Measurements from ENCODE around the gene OLIG1. TPM values are rescaled to one million over a fixed set of nuclear protein-coding genes. Genes with fewer than 3 reads are reported as not detected.

OLIG1 gene
- total and polyA plus RNA-seq, 2 of the 4 experiments (the other 2 are of a cell fraction) = not detected

GRCh38 chr21:33076600-33077329, 6.8 kb downstream of the OLIG1 start:
- H3K27me3 ChIP-seq (ENCODE audit: control insufficient read depth, insufficient read depth, low read length) = peaks cover 64% of the 10 kb centered on the region
- H3K4me3 ChIP-seq (ENCODE audit: insufficient read depth, low read depth, low read length) = no peak overlapping the region
- BruUV-seq (replicated peaks) = no TSS peak
- TF ChIP-seq CTCF (conservative IDR thresholded peaks at IDR 0.05; ENCODE audit: low read depth, low read length) = no peak
- no peak for TF ChIP-seq CEBPB (IDR thresholded peaks at IDR 0.05; ENCODE audit: low read depth, low read length)
- TF ChIP-seq NFE2L2 (IDR thresholded peaks at IDR 0.05; ENCODE audit: low read depth, low read length) = no peak
- intact Hi-C loops (cut with micrococcal nuclease) (no loop called here), dilution Hi-C loops (cut with HindIII; ENCODE audit: low sequenced_read_pairs, unreplicated experiment) (no loop called here), in situ Hi-C loops (cut with MboI; ENCODE audit: low sequenced_read_pairs) (no loop called here)
- no peak overlapping the region for H2BK120ac ChIP-seq (ENCODE audit: low read depth, low read length)
- H2BK15ac ChIP-seq (ENCODE audit: low read depth, low read length) = no peak overlapping the region
- no peak overlapping the region for H3K14ac ChIP-seq (replicated peaks; ENCODE audit: low read depth, low read length)
- ChIA-PET POLR2A (ENCODE audit: unreplicated experiment) (interaction anchor here (0.6 kb wide), 1 partner anchor 297 kb away, joined by 3 read pairs; no protein-coding TSS in a partner anchor), CTCF (no interaction called here)
- no peak overlapping the region for H2BK5ac ChIP-seq (ENCODE audit: low read depth, low read length, poor library complexity, severe bottlenecking)
- no peak overlapping the region for H3K23ac ChIP-seq (ENCODE audit: low read depth, low read length)
- H3K79me1 ChIP-seq (ENCODE audit: low read depth in 1 of 2, low read length in 2 of 2) = no peaks in the 10 kb centered on the region
- peaks cover 3% of the 10 kb centered on the region for H3K4me1 ChIP-seq (ENCODE audit: control insufficient read depth, insufficient read depth, low read length)
- no peak overlapping the region for H2AFZ ChIP-seq (replicated peaks; ENCODE audit: low read length, poor library complexity)
- H3K9me3 ChIP-seq (ENCODE audit: control insufficient read depth, insufficient read depth, low read length) = no peaks in the 10 kb centered on the region
- H4K8ac ChIP-seq (ENCODE audit: low read depth in 2 of 2, low read length in 2 of 2) = no peak overlapping the region
- no peak overlapping the region for H3K56ac ChIP-seq (ENCODE audit: extremely low read depth, insufficient read depth, low read length)
- H2AK5ac ChIP-seq (ENCODE audit: low read depth, low read length) = no peak overlapping the region
- H3K9me1 ChIP-seq (ENCODE audit: insufficient read depth, low read length) = no peaks in the 10 kb centered on the region
- H3K4me2 ChIP-seq (ENCODE audit: low read depth, low read length) = no peak overlapping the region
- H2AK9ac ChIP-seq (replicated peaks; ENCODE audit: low read depth, low read length, poor library complexity) = no peak overlapping the region
- H3K27ac ChIP-seq (ENCODE audit: insufficient read depth, low read length) = no peak overlapping the region
- no peak overlapping the region for H3K18ac ChIP-seq (ENCODE audit: low read depth, low read length)
- DNase-seq = no peak
- no peak overlapping the region for H4K91ac ChIP-seq (ENCODE audit: insufficient read depth, low read depth, low read length)
- H3K36me3 ChIP-seq (ENCODE audit: control insufficient read depth, insufficient read depth, low read length) = no peaks in the 10 kb centered on the region
- ATAC-seq (ENCODE audit: low read depth) = no peak
- H2BK20ac ChIP-seq (ENCODE audit: low read depth, low read length) = no peak overlapping the region
- no peak overlapping the region for H3K9ac ChIP-seq (ENCODE audit: low read depth, low read length)
- H4K20me1 ChIP-seq (ENCODE audit: insufficient read depth, low read length) = no peaks in the 10 kb centered on the region; the same call in 1 of the 2 replicates
- H3K4ac ChIP-seq (ENCODE audit: low read depth, low read length) = no peak overlapping the region
- no CpG with 5 or more reads among the region's 11 CpGs for WGBS, 2 experiments (ENCODE audit: extremely low coverage in 2 of 2, insufficient read length in 1 of 2)
- no peak overlapping the region for H4K5ac ChIP-seq (ENCODE audit: low read depth, low read length)
